Upper lobe of right lung (tissue), 1 donor: ENCODE results near the gene AARS1. TPM values are rescaled to one million over a fixed set of nuclear protein-coding genes. Genes with fewer than 3 reads are reported as not detected.
"Not testable (repeated sequence)": the region's sequence is repeated elsewhere in the genome, so short reads cannot be mapped to it uniquely, and the experiment has no call there.

Source experiments
- ATAC-seq: fragments of 200-7000 bp; cut with Tn5 transposase; one replicate; pipeline ENCODE4 v1.9.1; 2020; ENCODE audit warnings: mild to moderate bottlenecking, moderate library complexity
- DNase-seq: peaks from one replicate; pipeline ENCODE4 v3.0.0-alpha.2; 2020
- H3K27ac ChIP-seq: fragments of 200-600 bp; one replicate; pipeline ENCODE4 v1.8.0; 2022
- H3K27me3 ChIP-seq: fragments of 200-600 bp; one replicate; pipeline ENCODE4 v1.8.0; 2022; ENCODE audit warnings: mild to moderate bottlenecking
- H3K36me3 ChIP-seq: fragments of 200-600 bp; one replicate; pipeline ENCODE4 v1.8.0; 2022
- H3K4me1 ChIP-seq: fragments of 200-600 bp; one replicate; pipeline ENCODE4 v1.8.0; 2022
- H3K4me3 ChIP-seq: fragments of 200-600 bp; one replicate; pipeline ENCODE4 v1.8.0; 2022; ENCODE audit warnings: mild to moderate bottlenecking
- H3K9me3 ChIP-seq: fragments of 200-600 bp; one replicate; pipeline ENCODE4 v1.8.0; 2022
- CTCF ChIP-seq: fragments of 200-600 bp; IDR thresholded peaks from one replicate; pipeline ENCODE4 v1.8.0; 2022; ENCODE audit warnings: antibody characterized with exemption
- intact Hi-C: fragments of 100-400 bp; cut with DNase I; formaldehyde crosslinking; loops from one replicate; pipeline ENCODE4 v1.11.0; 2022
- total RNA-seq: library from RNA; stranded (reverse); fragmentation: NEBNext Ultra II Directional; extraction: Animal tissue kit (Norgen Biotek cat#: 25700); gene quantifications from one replicate; pipeline ENCODE4 v1.2.1, GENCODE V29; 2021
- donor health status: DM: no; HTN: yes; CAD: no; lungs with severe emphysema.

The AARS1 gene
- total RNA-seq, 1 donor from 2014 or later = 113 TPM

- intact Hi-C loops = no loop called here
- ATAC-seq (peak; percentile 62), DNase-seq (peak; percentile 46)
- no peaks in the 10 kb centered on the region for H3K4me1 ChIP-seq
- H3K9me3 ChIP-seq = no peaks in the 10 kb centered on the region
- no peak overlapping the region for H3K27ac ChIP-seq
- H3K27me3 ChIP-seq = no peaks in the 10 kb centered on the region
- no peak overlapping the region for H3K4me3 ChIP-seq
- peak; percentile 51 for TF ChIP-seq CTCF
- peaks cover 98% of the 10 kb centered on the region for H3K36me3 ChIP-seq
These were observed 21.8 kb downstream of the AARS1 start for GRCh38 chr16:70267516-70267915.

- not testable (repeated sequence) for ATAC-seq, H3K27ac ChIP-seq, DNase-seq
These were observed 29.4 kb downstream of the AARS1 start for GRCh38 chr16:70259903-70260302.

GRCh38 chr16:70258946-70259345, 30.4 kb downstream of the AARS1 start:
- TF ChIP-seq CTCF = no peak
- no peak overlapping the region for H3K4me3 ChIP-seq
- H3K9me3 ChIP-seq = no peaks in the 10 kb centered on the region
- ATAC-seq (no peak), DNase-seq (no peak)
- peaks cover 99% of the 10 kb centered on the region for H3K36me3 ChIP-seq
- no peaks in the 10 kb centered on the region for H3K4me1 ChIP-seq
- no peaks in the 10 kb centered on the region for H3K27me3 ChIP-seq
- intact Hi-C loops = no loop called here
- H3K27ac ChIP-seq = no peak overlapping the region

More at GRCh38 chr16:70259903-70260302, 29.4 kb downstream of the AARS1 start:
- peaks cover 99% of the 10 kb centered on the region for H3K36me3 ChIP-seq
- H3K9me3 ChIP-seq, H3K4me1 ChIP-seq, intact Hi-C loops, H3K4me3 ChIP-seq, H3K27me3 ChIP-seq: not testable (repeated sequence)

GRCh38 chr16:70258065-70258464, 31.2 kb downstream of the AARS1 start:
- DNase-seq (no peak), ATAC-seq (no peak)
- Histone ChIP-seq H3K27me3 (no peaks in the 10 kb centered on the region), H3K9me3 (no peaks in the 10 kb centered on the region), H3K4me1 (no peaks in the 10 kb centered on the region), H3K36me3 (peaks cover 99% of the 10 kb centered on the region), H3K4me3 (no peak overlapping the region), H3K27ac (no peak overlapping the region)
- intact Hi-C loops = no loop called here
- no peak for TF ChIP-seq CTCF

GRCh38 chr16:70257391-70257790, 31.9 kb downstream of the AARS1 start:
- Histone ChIP-seq H3K36me3 (peaks cover 100% of the 10 kb centered on the region), H3K4me3 (no peak overlapping the region), H3K27me3 (no peaks in the 10 kb centered on the region), H3K4me1 (no peaks in the 10 kb centered on the region), H3K9me3 (no peaks in the 10 kb centered on the region), H3K27ac (no peak overlapping the region)
- no peak for DNase-seq
- TF ChIP-seq CTCF = no peak
- intact Hi-C loops = no loop called here
- ATAC-seq = no peak

GRCh38 chr16:70255574-70255973, 33.7 kb downstream of the AARS1 start:
- intact Hi-C loops = no loop called here
- Histone ChIP-seq H3K4me1 (peaks cover 4% of the 10 kb centered on the region), H3K36me3 (peaks cover 86% of the 10 kb centered on the region), H3K27me3 (no peaks in the 10 kb centered on the region), H3K9me3 (no peaks in the 10 kb centered on the region), H3K27ac (no peak overlapping the region), H3K4me3 (no peak overlapping the region)
- ATAC-seq (no peak), DNase-seq (no peak)
- TF ChIP-seq CTCF = no peak
